IPS-15b (cell line): Measurements from ENCODE around the gene KRTAP10-1.

Experiments used
- H3K27me3 ChIP-seq: one replicate; pipeline ENCODE4 v1.6.1; 2013; ENCODE audit warnings: low read length; ENCODE audit not compliant: control insufficient read depth, insufficient read depth
- H3K36me3 ChIP-seq: one replicate; pipeline ENCODE4 v1.6.1; 2013; ENCODE audit warnings: low read length; ENCODE audit not compliant: control insufficient read depth, insufficient read depth
- H3K4me1 ChIP-seq: one replicate; pipeline ENCODE4 v1.6.1; 2013; ENCODE audit warnings: mild to moderate bottlenecking, low read length; ENCODE audit not compliant: control insufficient read depth, insufficient read depth
- H3K4me3 ChIP-seq: one replicate; pipeline ENCODE4 v1.5.1; 2013; ENCODE audit warnings: low read depth, low read length
- H3K9ac ChIP-seq: one replicate; pipeline ENCODE4 v1.6.1; 2013; ENCODE audit warnings: low read depth, mild to moderate bottlenecking, low read length
- H3K9me3 ChIP-seq: one replicate; pipeline ENCODE4 v1.6.1; 2013; ENCODE audit warnings: mild to moderate bottlenecking, low read length; ENCODE audit not compliant: control insufficient read depth, insufficient read depth

KRTAP10-1 gene

GRCh38 chr21:44514746-44515358 is 25.1 kb downstream of the KRTAP10-1 start:
- no peak overlapping the region for H3K9ac ChIP-seq
- H3K9me3 ChIP-seq = no peaks in the 10 kb centered on the region
- peaks cover 2% of the 10 kb centered on the region for H3K4me1 ChIP-seq
- no peaks in the 10 kb centered on the region for H3K27me3 ChIP-seq
- H3K36me3 ChIP-seq = peaks cover 4% of the 10 kb centered on the region
- no peak overlapping the region for H3K4me3 ChIP-seq

GRCh38 chr21:44514218-44514520 is 25.8 kb downstream of the KRTAP10-1 start:
- Histone ChIP-seq H3K4me3 (no peak overlapping the region), H3K36me3 (peaks cover 4% of the 10 kb centered on the region), H3K27me3 (no peaks in the 10 kb centered on the region), H3K9me3 (no peaks in the 10 kb centered on the region), H3K9ac (no peak overlapping the region), H3K4me1 (peaks cover 2% of the 10 kb centered on the region)

- peaks cover 4% of the 10 kb centered on the region for H3K36me3 ChIP-seq
- H3K4me1 ChIP-seq = peaks cover 2% of the 10 kb centered on the region
- H3K9me3 ChIP-seq = no peaks in the 10 kb centered on the region
- no peaks in the 10 kb centered on the region for H3K27me3 ChIP-seq
- H3K9ac ChIP-seq = no peak overlapping the region
- H3K4me3 ChIP-seq = no peak overlapping the region
These were observed 26.4 kb downstream of the KRTAP10-1 start for GRCh38 chr21:44513389-44514217.

GRCh38 chr21:44512496-44513388 is 27.3 kb downstream of the KRTAP10-1 start:
- peaks cover 4% of the 10 kb centered on the region for H3K36me3 ChIP-seq
- H3K4me3 ChIP-seq = no peak overlapping the region
- H3K9ac ChIP-seq = no peak overlapping the region
- H3K9me3 ChIP-seq = no peaks in the 10 kb centered on the region
- H3K4me1 ChIP-seq = peaks cover 2% of the 10 kb centered on the region
- H3K27me3 ChIP-seq = no peaks in the 10 kb centered on the region

GRCh38 chr21:44511938-44512275 is 28.1 kb downstream of the KRTAP10-1 start:
- H3K9me3 ChIP-seq = no peaks in the 10 kb centered on the region
- H3K27me3 ChIP-seq = no peaks in the 10 kb centered on the region
- H3K4me3 ChIP-seq = no peak overlapping the region
- peaks cover 4% of the 10 kb centered on the region for H3K36me3 ChIP-seq
- peaks cover 2% of the 10 kb centered on the region for H3K4me1 ChIP-seq
- no peak overlapping the region for H3K9ac ChIP-seq

GRCh38 chr21:44511219-44511937 is 28.6 kb downstream of the KRTAP10-1 start:
- no peaks in the 10 kb centered on the region for H3K27me3 ChIP-seq
- H3K9ac ChIP-seq = no peak overlapping the region
- H3K4me3 ChIP-seq = no peak overlapping the region
- H3K36me3 ChIP-seq = peaks cover 4% of the 10 kb centered on the region
- H3K4me1 ChIP-seq = peaks cover 2% of the 10 kb centered on the region
- no peaks in the 10 kb centered on the region for H3K9me3 ChIP-seq

GRCh38 chr21:44510508-44511218 is 29.3 kb downstream of the KRTAP10-1 start:
- Histone ChIP-seq H3K36me3 (peaks cover 4% of the 10 kb centered on the region), H3K4me1 (peaks cover 2% of the 10 kb centered on the region), H3K27me3 (no peaks in the 10 kb centered on the region), H3K9me3 (no peaks in the 10 kb centered on the region), H3K4me3 (peak overlapping the region; percentile 49), H3K9ac (no peak overlapping the region)

- no peaks in the 10 kb centered on the region for H3K27me3 ChIP-seq
- no peak overlapping the region for H3K9ac ChIP-seq
- H3K4me1 ChIP-seq = peaks cover 2% of the 10 kb centered on the region
- H3K36me3 ChIP-seq = peaks cover 4% of the 10 kb centered on the region
- H3K4me3 ChIP-seq = no peak overlapping the region
- no peaks in the 10 kb centered on the region for H3K9me3 ChIP-seq
These were observed 29.9 kb downstream of the KRTAP10-1 start for GRCh38 chr21:44510109-44510507.

GRCh38 chr21:44509539-44509938 is 30.5 kb downstream of the KRTAP10-1 start:
- no peaks in the 10 kb centered on the region for H3K9me3 ChIP-seq
- H3K9ac ChIP-seq = no peak overlapping the region
- H3K4me3 ChIP-seq = no peak overlapping the region
- H3K36me3 ChIP-seq = peaks cover 4% of the 10 kb centered on the region
- H3K27me3 ChIP-seq = no peaks in the 10 kb centered on the region
- peaks cover 2% of the 10 kb centered on the region for H3K4me1 ChIP-seq

- Histone ChIP-seq H3K4me3 (no peak overlapping the region), H3K9ac (no peak overlapping the region), H3K4me1 (peaks cover 2% of the 10 kb centered on the region), H3K27me3 (no peaks in the 10 kb centered on the region), H3K36me3 (peaks cover 4% of the 10 kb centered on the region), H3K9me3 (no peaks in the 10 kb centered on the region)
These were observed 31.1 kb downstream of the KRTAP10-1 start for GRCh38 chr21:44508711-44509445.
